H1 (cell line): ENCODE measurements around the gene DPEP3. TPM values are rescaled to one million over a fixed set of nuclear protein-coding genes. Genes with fewer than 3 reads are reported as not detected.

Experiments used
- CTCF ChIA-PET: fragments of 300-600 bp; sonication (Branson Sonifier 250); formaldehyde crosslinking; loops from one replicate; lab custom pipeline; 2021; ENCODE audit not compliant: partially characterized antibody; lab: Charles Lee
- POLR2A ChIA-PET: fragments of 300-600 bp; sonication (Branson Sonifier 250); formaldehyde crosslinking; loops from one replicate; lab custom pipeline; 2021; ENCODE audit warnings: inconsistent platforms; ENCODE audit not compliant: partially characterized antibody; lab: Charles Lee
- DNase-seq, 2 experiments: peaks; one replicate each; pipeline versions ENCODE4 v3.0.0 to v3.0.0-alpha.2; 2010 to 2022; ENCODE audit warnings: low spot score in 2 of 2, low read depth in 1 of 2, mixed read lengths in 1 of 2
- FAIRE-seq: peaks from 2 replicates; lab custom pipeline; 2011; peaks lifted over from hg19 to GRCh38; lab: Jason Lieb, UNC
- H2AFZ ChIP-seq: 2 replicates; pipeline ENCODE4 v1.8.1; 2012; ENCODE audit warnings: low read length, inconsistent platforms
- H2AK5ac ChIP-seq: 2 replicates; pipeline ENCODE4 v1.6.1; 2013; ENCODE audit warnings: low read depth, low read length
- H2BK120ac ChIP-seq: replicated peaks from 2 replicates; pipeline ENCODE3; 2013; ENCODE audit warnings: low read depth, low read length, inconsistent platforms
- H2BK12ac ChIP-seq: 2 replicates; pipeline ENCODE4 v1.6.1; 2013; ENCODE audit warnings: low read depth, low read length
- H2BK15ac ChIP-seq: 2 replicates; pipeline ENCODE4 v1.6.1; 2013; ENCODE audit warnings: low read length
- H2BK20ac ChIP-seq: 2 replicates; pipeline ENCODE4 v1.6.1; 2013; ENCODE audit warnings: low read length
- H2BK5ac ChIP-seq: 2 replicates; pipeline ENCODE4 v1.6.1; 2013; ENCODE audit warnings: low read depth, low read length
- H3K14ac ChIP-seq: 2 replicates; pipeline ENCODE4 v1.6.1; 2013; ENCODE audit warnings: inconsistent platforms; ENCODE audit not compliant: insufficient read length
- H3K18ac ChIP-seq: 2 replicates; pipeline ENCODE4 v1.6.1; 2013; ENCODE audit warnings: low read length; ENCODE audit errors: extremely low read depth
- H3K23ac ChIP-seq: 2 replicates; pipeline ENCODE4 v1.6.1; 2013; ENCODE audit warnings: inconsistent platforms; ENCODE audit not compliant: insufficient read length
- H3K23me2 ChIP-seq: 2 replicates; pipeline ENCODE4 v1.6.1; 2013; ENCODE audit warnings: low read depth, low read length
- H3K27ac ChIP-seq: 2 replicates; pipeline ENCODE4 v1.6.1; 2011; ENCODE audit warnings: low read depth, low read length, inconsistent platforms
- H3K27me3 ChIP-seq, 4 experiments: replicated peaks in 1 of 4; 1 replicate in 1 of 4; 2 replicates in 3 of 4; pipeline versions ENCODE4 v1.6.1 to v1.8.1; 2011 to 2013; ENCODE audit warnings: low read length in 3 of 4, mild to moderate bottlenecking in 3 of 4, inconsistent platforms in 2 of 4, mixed read lengths in 2 of 4, moderate library complexity in 1 of 4; ENCODE audit not compliant: control insufficient read depth in 3 of 4, insufficient read depth in 3 of 4; ENCODE audit errors: extremely low read depth in 1 of 4
- H3K36me3 ChIP-seq, 4 experiments: 2 replicates each; pipeline versions ENCODE4 v1.6.1 to v1.8.1; 2011 to 2013; ENCODE audit warnings: mild to moderate bottlenecking in 4 of 4, low read length in 3 of 4, moderate library complexity in 2 of 4, control low read depth in 1 of 4, inconsistent platforms in 1 of 4; ENCODE audit not compliant: insufficient read depth in 4 of 4, control insufficient read depth in 2 of 4
- H3K4ac ChIP-seq: replicated peaks from 2 replicates; pipeline ENCODE3; 2013; ENCODE audit warnings: low read length, low read depth, mixed read lengths, inconsistent platforms; ENCODE audit not compliant: insufficient read length
- H3K4me1 ChIP-seq, 4 experiments: replicated peaks in 1 of 4; 1 replicate in 1 of 4; 2 replicates in 3 of 4; pipeline versions ENCODE4 v1.6.1 to v1.8.1; 2011 to 2013; ENCODE audit warnings: low read length in 3 of 4, inconsistent platforms in 2 of 4, mixed read lengths in 1 of 4; ENCODE audit not compliant: insufficient read depth in 4 of 4, control insufficient read depth in 3 of 4
- H3K4me2 ChIP-seq, 2 experiments: 2 replicates each; pipeline versions ENCODE4 v1.6.1 to v1.8.1; 2011 to 2013; ENCODE audit warnings: low read depth in 2 of 2, low read length in 2 of 2, control low read depth in 1 of 2, inconsistent platforms in 1 of 2, mild to moderate bottlenecking in 1 of 2; ENCODE audit not compliant: insufficient read depth in 1 of 2
- H3K4me3 ChIP-seq, 4 experiments: fragments of 200-600, 300-600 bp in 1 of 4; sonication (generic), shearing (Covaris generic), sonication (Bioruptor Twin) in 1 of 4; 2 replicates each; pipeline versions ENCODE4 v1.5.1 to v1.8.1; 2011 to 2016; ENCODE audit warnings: low read length in 4 of 4, low read depth in 3 of 4, control low read depth in 2 of 4, inconsistent platforms in 2 of 4, mild to moderate bottlenecking in 2 of 4, mixed read lengths in 1 of 4, moderate library complexity in 1 of 4; ENCODE audit not compliant: insufficient read depth in 2 of 4; ENCODE audit errors: extremely low read depth in 1 of 4
- H3K56ac ChIP-seq: replicated peaks from 2 replicates; pipeline ENCODE3; 2013; ENCODE audit warnings: low read depth, mild to moderate bottlenecking, mixed read lengths, low read length, inconsistent platforms; ENCODE audit not compliant: insufficient read length
- H3K79me1 ChIP-seq: 2 replicates; pipeline ENCODE4 v1.6.1; 2013; ENCODE audit warnings: low read depth, low read length, control low read depth
- H3K79me2 ChIP-seq, 2 experiments: 2 replicates each; pipeline versions ENCODE4 v1.6.1 to v1.8.1; 2012 to 2013; ENCODE audit warnings: low read length in 2 of 2, mild to moderate bottlenecking in 2 of 2, inconsistent platforms in 1 of 2; ENCODE audit not compliant: insufficient read depth in 2 of 2, control insufficient read depth in 1 of 2
- H3K9ac ChIP-seq, 4 experiments: replicated peaks in 1 of 4; 1 replicate in 1 of 4; 2 replicates in 3 of 4; pipeline versions ENCODE4 v1.6.1 to v1.8.1; 2011 to 2013; ENCODE audit warnings: low read depth in 3 of 4, low read length in 3 of 4, control low read depth in 2 of 4, mild to moderate bottlenecking in 2 of 4, moderate library complexity in 2 of 4, inconsistent platforms in 1 of 4; ENCODE audit errors: extremely low read depth in 1 of 4
- H3K9me3 ChIP-seq, 2 experiments: 2 replicates each; pipeline versions ENCODE4 v1.6.1 to v1.8.1; 2012 to 2013; ENCODE audit warnings: mild to moderate bottlenecking in 2 of 2, moderate library complexity in 2 of 2, control low read depth in 1 of 2, inconsistent platforms in 1 of 2, low read depth in 1 of 2, low read length in 1 of 2, mixed read lengths in 1 of 2; ENCODE audit not compliant: insufficient read depth in 2 of 2
- H4K20me1 ChIP-seq, 2 experiments: replicated peaks in 1 of 2; 2 replicates each; pipeline versions ENCODE3 to v1.8.1; 2011 to 2013; ENCODE audit warnings: inconsistent platforms in 2 of 2, low read length in 2 of 2, mild to moderate bottlenecking in 1 of 2; ENCODE audit not compliant: insufficient read depth in 2 of 2, control insufficient read depth in 1 of 2
- H4K5ac ChIP-seq: 2 replicates; pipeline ENCODE4 v1.6.1; 2013; ENCODE audit warnings: low read length, low read depth, mixed read lengths, inconsistent platforms; ENCODE audit not compliant: insufficient read length
- H4K8ac ChIP-seq: 2 replicates; pipeline ENCODE4 v1.8.0; 2013; ENCODE audit warnings: mild to moderate bottlenecking, moderate library complexity, low read length, inconsistent platforms; ENCODE audit not compliant: insufficient read depth; ENCODE audit errors: extremely low read depth
- H4K91ac ChIP-seq: replicated peaks from 2 replicates; pipeline ENCODE3; 2013; ENCODE audit warnings: low read length, mixed read lengths, inconsistent platforms; ENCODE audit not compliant: insufficient read length
- ASH2L ChIP-seq: fragments of 200-600, 300-600 bp; sonication (generic); IDR thresholded peaks from one replicate; pipeline ENCODE4 v1.7.1; 2017; ENCODE audit warnings: low read length
- CHD2 ChIP-seq: IDR thresholded peaks from 2 replicates; pipeline ENCODE4 v1.6.1; 2012; ENCODE audit warnings: low read length, improper control_type of control experiment
- HDAC2 ChIP-seq, 2 experiments: fragments of 300-600 bp in 1 of 2; sonication (generic) in 1 of 2; IDR thresholded peaks; 2 replicates each; pipeline ENCODE4 v1.6.1; 2011 to 2012; ENCODE audit warnings: low read depth in 2 of 2, low read length in 2 of 2, mild to moderate bottlenecking in 2 of 2, moderate library complexity in 2 of 2, borderline replicate concordance in 1 of 2, inconsistent platforms in 1 of 2
- HDAC6 ChIP-seq: IDR thresholded peaks from one replicate; pipeline ENCODE4 v1.7.1; 2012; ENCODE audit warnings: low read depth, mild to moderate bottlenecking, inconsistent platforms, low read length, moderate library complexity
- NRF1 ChIP-seq: IDR thresholded peaks from 2 replicates; pipeline ENCODE4 v1.6.1; 2011; ENCODE audit warnings: mild to moderate bottlenecking, low read depth, low read length, improper control_type of control experiment
- RAD21 ChIP-seq, 2 experiments: IDR thresholded peaks in 1 of 2; conservative IDR thresholded peaks in 1 of 2; 2 replicates each; pipeline ENCODE4 v1.6.1; 2011; ENCODE audit warnings: low read depth in 2 of 2, low read length in 2 of 2, improper control_type of control experiment in 1 of 2, inconsistent platforms in 1 of 2, mild to moderate bottlenecking in 1 of 2, moderate library complexity in 1 of 2
- SIN3A ChIP-seq, 2 experiments: IDR thresholded peaks in 1 of 2; conservative IDR thresholded peaks in 1 of 2; 2 replicates each; pipeline ENCODE4 v1.6.1; 2011 to 2012; ENCODE audit warnings: low read length in 2 of 2, improper control_type of control experiment in 1 of 2, low read depth in 1 of 2, mild to moderate bottlenecking in 1 of 2
- TAF1 ChIP-seq: IDR thresholded peaks from 2 replicates; pipeline ENCODE4 v1.6.1; 2011; ENCODE audit warnings: mild to moderate bottlenecking, low read depth, low read length
- WGBS, 2 experiments: shearing (Covaris generic) in 1 of 2; methylation state at CpG; one replicate each; pipeline versions ENCODE4 v1.1.6 to v1.1.7; 2013 to 2015; ENCODE audit warnings: low lambda C conversion rate in 2 of 2, mixed read lengths in 2 of 2, inconsistent platforms in 1 of 2, low coverage in 1 of 2, missing lambda C conversion rate in 1 of 2; ENCODE audit not compliant: insufficient replicate concordance in 2 of 2, insufficient coverage in 1 of 2, insufficient read length in 1 of 2; ENCODE audit errors: extremely low coverage in 1 of 2, missing lambda C conversion rate in 1 of 2; 5-methylcytosine and 5-hydroxymethylcytosine counted together
- polyA plus RNA-seq, 7 experiments: library from polyadenylated mRNA; depleted of rRNA in 3 of 7; stranded (reverse) in 5 of 7; unstranded in 2 of 7; fragments of >200 nt in 5 of 7; fragments of 200-250 nt in 2 of 7; gene quantifications; 1 replicate in 5 of 7; 2 replicates in 1 of 7; 4 replicates in 1 of 7; pipeline versions ENCODE4 v1.2.1 to v1.2.3, GENCODE V29; 2011 to 2013; ENCODE audit warnings: missing spikeins in 2 of 7, mixed read lengths in 2 of 7
- total RNA-seq: library from RNA; stranded (reverse); fragmentation: NEBNext Ultra II Directional; extraction: Animal tissue kit (Norgen Biotek cat#: 25700); gene quantifications from 2 replicates; pipeline ENCODE4 v1.2.1, GENCODE V29; 2021
- TF ChIP-seq, protein P1 (sequence below): IDR thresholded peaks from 2 replicates; pipeline ENCODE4 v1.6.1; 2012; ENCODE audit warnings: low read length, inconsistent platforms
- TF ChIP-seq, protein P2 (sequence below): IDR thresholded peaks from 2 replicates; pipeline ENCODE4 v1.6.1; 2012; ENCODE audit warnings: inconsistent platforms

DPEP3 gene
- total and polyA plus RNA-seq, 2 of the 8 experiments (the other 6 are each of a cell fraction or from before 2014, with no cell fraction given): 6.5 to 9.9 TPM

DNA sequence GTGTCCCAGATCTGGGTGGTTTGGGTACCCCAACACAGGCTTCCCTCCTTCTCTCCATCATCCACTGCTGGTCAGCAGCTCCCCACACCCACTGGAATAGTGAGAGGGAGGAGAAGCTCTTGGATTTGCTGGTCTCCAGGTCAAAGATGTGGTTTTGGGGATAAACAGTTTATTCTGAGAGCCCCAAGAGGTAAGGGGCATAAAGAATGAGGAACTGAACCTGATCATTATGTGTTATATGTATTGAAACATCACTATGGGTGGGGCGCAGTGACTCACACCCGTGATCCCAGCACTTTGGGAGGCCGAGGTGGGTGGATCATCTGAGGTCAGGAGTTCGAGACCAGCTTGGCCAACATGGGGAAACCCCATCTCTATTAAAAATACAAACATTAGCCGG lies 15.1 kb upstream of the DPEP3 start:
- Histone ChIP-seq H2BK20ac (no peak overlapping the region), H4K5ac (no peak overlapping the region), H3K23ac (no peak overlapping the region), H3K4ac (no peak overlapping the region), H3K9ac (no peak overlapping the region), H3K9me3 (no peaks in the 10 kb centered on the region), H3K79me2 (no peaks in the 10 kb centered on the region), H3K14ac (no peak overlapping the region), H4K20me1 (no peaks in the 10 kb centered on the region), H3K4me3 (no peak overlapping the region), H3K79me1 (no peaks in the 10 kb centered on the region; the same call in 1 of the 2 replicates), H3K18ac (no peak overlapping the region), H2BK15ac (no peak overlapping the region), H2BK120ac (no peak overlapping the region), H3K4me2 (no peak overlapping the region), H2BK5ac (no peak overlapping the region), H3K27ac (no peak overlapping the region), H3K4me1 (no peaks in the 10 kb centered on the region; a peak in 3 of 7 replicates), H3K27me3 (peaks cover 0 to 12% (median 8%) of the 10 kb centered on the region in 4 experiments; a peak in 5 of 7 replicates), H3K36me3 (no peaks in the 10 kb centered on the region), H4K91ac (no peak overlapping the region), H2BK12ac (no peak overlapping the region), H3K56ac (no peak overlapping the region), H3K23me2 (no peaks in the 10 kb centered on the region; the same call in 1 of the 2 replicates), H2AK5ac (no peak overlapping the region), H4K8ac (no peak overlapping the region), H2AFZ (no peak overlapping the region)
- ChIA-PET CTCF (interaction anchor here (0.6 to 2.2 kb wide), 9 partner anchors 9 to 561 kb away, joined by 3 to 13 read pairs (median 4); partner anchors contain the start of genes DDX28 and DUS2), POLR2A (interaction anchor here (1.2 kb wide), 1 partner anchor 28 kb away, joined by 4 read pairs; the partner anchor contains the start of genes DDX28 and DUS2)
- FAIRE-seq (no peak), DNase-seq (no peak)
- 92% methylated on average over 5 of the region's 5 CpGs; no CpG with 5 or more reads in 1 of the 2 experiments for WGBS, 2 experiments
- TF ChIP-seq RAD21 (IDR thresholded peaks at IDR 0.05 in 1 of 2, conservative IDR thresholded peaks at IDR 0.05 in 1 of 2; ENCODE audit: low read depth in 2 of 2, low read length in 2 of 2) (no peak), HDAC2 (IDR thresholded peaks at IDR 0.05; ENCODE audit: borderline replicate concordance in 1 of 2, low read depth in 2 of 2, low read length in 2 of 2) (no peak), NRF1 (no peak), ASH2L (no peak), HDAC6 (no peak), SIN3A (conservative IDR thresholded peaks at IDR 0.05 in 1 of 2, IDR thresholded peaks at IDR 0.05 in 1 of 2; ENCODE audit: low read depth in 1 of 2, low read length in 2 of 2) (no peak), CHD2 (no peak), TAF1 (no peak)
- TF ChIP-seq, protein P1, sequence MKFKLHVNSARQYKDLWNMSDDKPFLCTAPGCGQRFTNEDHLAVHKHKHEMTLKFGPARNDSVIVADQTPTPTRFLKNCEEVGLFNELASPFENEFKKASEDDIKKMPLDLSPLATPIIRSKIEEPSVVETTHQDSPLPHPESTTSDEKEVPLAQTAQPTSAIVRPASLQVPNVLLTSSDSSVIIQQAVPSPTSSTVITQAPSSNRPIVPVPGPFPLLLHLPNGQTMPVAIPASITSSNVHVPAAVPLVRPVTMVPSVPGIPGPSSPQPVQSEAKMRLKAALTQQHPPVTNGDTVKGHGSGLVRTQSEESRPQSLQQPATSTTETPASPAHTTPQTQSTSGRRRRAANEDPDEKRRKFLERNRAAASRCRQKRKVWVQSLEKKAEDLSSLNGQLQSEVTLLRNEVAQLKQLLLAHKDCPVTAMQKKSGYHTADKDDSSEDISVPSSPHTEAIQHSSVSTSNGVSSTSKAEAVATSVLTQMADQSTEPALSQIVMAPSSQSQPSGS: no peak
- TF ChIP-seq, protein P2, sequence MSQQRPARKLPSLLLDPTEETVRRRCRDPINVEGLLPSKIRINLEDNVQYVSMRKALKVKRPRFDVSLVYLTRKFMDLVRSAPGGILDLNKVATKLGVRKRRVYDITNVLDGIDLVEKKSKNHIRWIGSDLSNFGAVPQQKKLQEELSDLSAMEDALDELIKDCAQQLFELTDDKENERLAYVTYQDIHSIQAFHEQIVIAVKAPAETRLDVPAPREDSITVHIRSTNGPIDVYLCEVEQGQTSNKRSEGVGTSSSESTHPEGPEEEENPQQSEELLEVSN: no peak
